ENCODE data around the gene HEBP2.

Gene HEBP2

GRCh38 chr6:138451043-138451442 is 47.0 kb downstream of the HEBP2 start:
- DNase-seq (ENCODE audit: low read depth in 1 of 2, low spot score in 1 of 2), result no peak

GRCh38 chr6:138454981-138455706 is 51.1 kb downstream of the HEBP2 start:
- DNase-seq (ENCODE audit: low read depth in 1 of 2, low spot score in 1 of 2), result peak; percentile 8 to 26

GRCh38 chr6:138455746-138456400 is 51.9 kb downstream of the HEBP2 start:
- no peak for DNase-seq (ENCODE audit: low read depth in 1 of 2, low spot score in 1 of 2)

GRCh38 chr6:138456401-138456790 is 52.4 kb downstream of the HEBP2 start:
- DNase-seq (ENCODE audit: low read depth in 1 of 2, low spot score in 1 of 2), result no peak

GRCh38 chr6:138461647-138462046 is 57.6 kb downstream of the HEBP2 start:
- no peak for DNase-seq (ENCODE audit: low read depth in 1 of 2, low spot score in 1 of 2)

- no peak for DNase-seq (ENCODE audit: low read depth in 1 of 2, low spot score in 1 of 2)
Measured at GRCh38 chr6:138464085-138464484, 60.1 kb downstream of the HEBP2 start.

GRCh38 chr6:138465007-138465645 is 61.1 kb downstream of the HEBP2 start:
- DNase-seq (ENCODE audit: low read depth in 1 of 2, low spot score in 1 of 2), result no peak

- DNase-seq (ENCODE audit: low read depth in 1 of 2, low spot score in 1 of 2), result no peak
Measured at GRCh38 chr6:138467901-138468300, 63.9 kb downstream of the HEBP2 start.

GRCh38 chr6:138468320-138469015 is 64.4 kb downstream of the HEBP2 start:
- DNase-seq (ENCODE audit: low read depth in 1 of 2, low spot score in 1 of 2), result no peak
